HEK293 (cell line): Measurements from ENCODE around the gene LYSMD3.

Source experiments
- BCL11A ChIP-seq: fragments of 450-650 bp; formaldehyde crosslinking; IDR thresholded peaks from 2 replicates; pipeline ENCODE4 v1.5.1; 2016; ENCODE audit warnings: low read depth, missing biosample characterization, missing genetic modification characterization
- GFI1B ChIP-seq: fragments of 450-650 bp; formaldehyde crosslinking; IDR thresholded peaks from 2 replicates; pipeline ENCODE4 v1.5.1; 2016; ENCODE audit warnings: missing biosample characterization, missing genetic modification characterization
- GLIS1 ChIP-seq: fragments of 450-650 bp; formaldehyde crosslinking; IDR thresholded peaks from 2 replicates; pipeline ENCODE4 v1.5.1; 2016; ENCODE audit warnings: missing biosample characterization, missing genetic modification characterization
- MEIS1 ChIP-seq: sonication (generic); formaldehyde crosslinking; IDR thresholded peaks from 2 replicates; pipeline ENCODE4 v1.8.1; 2022; ENCODE audit warnings: missing genetic modification reagents, mild to moderate bottlenecking, borderline replicate concordance
- SALL2 ChIP-seq: fragments of 450-650 bp; formaldehyde crosslinking; IDR thresholded peaks from 2 replicates; pipeline ENCODE4 v1.5.0; 2017; ENCODE audit warnings: missing biosample characterization, mild to moderate bottlenecking, missing genetic modification characterization, borderline replicate concordance
- SETDB1 ChIP-seq: IDR thresholded peaks from one replicate; pipeline ENCODE4 v1.6.1; 2017; ENCODE audit warnings: mild to moderate bottlenecking, low read length, moderate library complexity, mixed read lengths; ENCODE audit not compliant: insufficient read length
- YY2 ChIP-seq: fragments of 450-650 bp; formaldehyde crosslinking; IDR thresholded peaks from 2 replicates; pipeline ENCODE4 v1.5.1; 2016; ENCODE audit warnings: missing biosample characterization, missing genetic modification characterization
- ZBTB49 ChIP-seq: fragments of 450-650 bp; formaldehyde crosslinking; IDR thresholded peaks from 2 replicates; pipeline ENCODE4 v1.5.1; 2016; ENCODE audit warnings: missing biosample characterization, missing genetic modification characterization, low read depth
- ZBTB8A ChIP-seq: fragments of 450-650 bp; formaldehyde crosslinking; IDR thresholded peaks from 2 replicates; pipeline ENCODE4 v1.5.1; 2016; ENCODE audit warnings: missing biosample characterization, missing genetic modification characterization
- ZFP37 ChIP-seq: fragments of 450-650 bp; formaldehyde crosslinking; IDR thresholded peaks from 2 replicates; pipeline ENCODE4 v1.5.1; 2016; ENCODE audit warnings: missing biosample characterization, missing genetic modification characterization
- ZFP41 ChIP-seq: fragments of 450-650 bp; formaldehyde crosslinking; IDR thresholded peaks from 2 replicates; pipeline ENCODE4 v1.5.1; 2016; ENCODE audit warnings: missing biosample characterization, missing genetic modification characterization, borderline replicate concordance
- ZNF148 ChIP-seq: fragments of 450-650 bp; formaldehyde crosslinking; IDR thresholded peaks from 2 replicates; pipeline ENCODE4 v1.5.0; 2017; ENCODE audit warnings: missing biosample characterization, missing genetic modification characterization, borderline replicate concordance
- ZNF155 ChIP-seq: fragments of 450-650 bp; formaldehyde crosslinking; IDR thresholded peaks from 2 replicates; pipeline ENCODE4 v1.5.1; 2016; ENCODE audit warnings: missing biosample characterization, missing genetic modification characterization
- ZNF184 ChIP-seq: fragments of 450-650 bp; IDR thresholded peaks from 2 replicates; pipeline ENCODE4 v1.5.1; 2018; ENCODE audit warnings: missing biosample characterization, mild to moderate bottlenecking, missing genetic modification characterization
- ZNF239 ChIP-seq: fragments of 450-650 bp; formaldehyde crosslinking; IDR thresholded peaks from 2 replicates; pipeline ENCODE4 v1.5.1; 2016; ENCODE audit warnings: missing biosample characterization, missing genetic modification characterization
- ZNF335 ChIP-seq: fragments of 450-650 bp; formaldehyde crosslinking; conservative IDR thresholded peaks from 2 replicates; pipeline ENCODE4 v1.5.1; 2016; ENCODE audit warnings: missing biosample characterization, missing genetic modification characterization
- ZNF513 ChIP-seq: fragments of 450-650 bp; IDR thresholded peaks from 2 replicates; pipeline ENCODE4 v1.5.1; 2018; ENCODE audit warnings: missing biosample characterization, missing genetic modification characterization
- ZNF621 ChIP-seq: fragments of 450-650 bp; formaldehyde crosslinking; IDR thresholded peaks from 2 replicates; pipeline ENCODE4 v1.5.1; 2017; ENCODE audit warnings: missing biosample characterization, missing genetic modification characterization
- ZNF639 ChIP-seq: fragments of 450-650 bp; formaldehyde crosslinking; IDR thresholded peaks from 2 replicates; pipeline ENCODE4 v1.5.1; 2016; ENCODE audit warnings: missing biosample characterization, missing genetic modification characterization
- ZNF654 ChIP-seq: fragments of 450-650 bp; formaldehyde crosslinking; IDR thresholded peaks from 2 replicates; pipeline ENCODE4 v1.5.1; 2016; ENCODE audit warnings: low read depth, missing biosample characterization, missing genetic modification characterization
- ZNF677 ChIP-seq: fragments of 450-650 bp; IDR thresholded peaks from 2 replicates; pipeline ENCODE4 v1.5.0; 2018; ENCODE audit warnings: missing biosample characterization, mild to moderate bottlenecking, missing genetic modification characterization, moderate library complexity
- ZNF837 ChIP-seq: fragments of 450-650 bp; formaldehyde crosslinking; IDR thresholded peaks from 2 replicates; pipeline ENCODE4 v1.5.1; 2016; ENCODE audit warnings: missing biosample characterization, missing genetic modification characterization
- ZNF843 ChIP-seq: fragments of 450-650 bp; formaldehyde crosslinking; IDR thresholded peaks from 2 replicates; pipeline ENCODE4 v1.5.1; 2016; ENCODE audit warnings: missing biosample characterization, missing genetic modification characterization
- TF ChIP-seq, protein P1 (sequence below): fragments of 450-650 bp; formaldehyde crosslinking; IDR thresholded peaks from 2 replicates; pipeline ENCODE4 v1.5.1; 2016; ENCODE audit warnings: missing biosample characterization, missing genetic modification characterization
- TF ChIP-seq, protein P2 (sequence below): fragments of 450-650 bp; formaldehyde crosslinking; optimal IDR thresholded peaks from 2 replicates; pipeline ENCODE3; 2016; ENCODE audit warnings: missing biosample characterization, mild to moderate bottlenecking, missing genetic modification characterization
- TF ChIP-seq, protein P3 (sequence below): fragments of 450-650 bp; formaldehyde crosslinking; IDR thresholded peaks from 2 replicates; pipeline ENCODE4 v1.5.1; 2016; ENCODE audit warnings: missing biosample characterization, missing genetic modification characterization

Gene LYSMD3

GRCh38 chr5:90558344-90559192, 29.2 kb upstream of the LYSMD3 start, which contains the start of gene ADGRV1 (continued):
- TF ChIP-seq SALL2, result no peak
- TF ChIP-seq YY2, result peak; percentile 68
- peak; percentile 63 for TF ChIP-seq ZNF513 (tag by site-specific recombination)
- no peak for TF ChIP-seq ZBTB49 (tag by site-specific recombination)
- peak; percentile 47; the same call in 1 of the 2 replicates for TF ChIP-seq GFI1B
- TF ChIP-seq, protein P1, sequence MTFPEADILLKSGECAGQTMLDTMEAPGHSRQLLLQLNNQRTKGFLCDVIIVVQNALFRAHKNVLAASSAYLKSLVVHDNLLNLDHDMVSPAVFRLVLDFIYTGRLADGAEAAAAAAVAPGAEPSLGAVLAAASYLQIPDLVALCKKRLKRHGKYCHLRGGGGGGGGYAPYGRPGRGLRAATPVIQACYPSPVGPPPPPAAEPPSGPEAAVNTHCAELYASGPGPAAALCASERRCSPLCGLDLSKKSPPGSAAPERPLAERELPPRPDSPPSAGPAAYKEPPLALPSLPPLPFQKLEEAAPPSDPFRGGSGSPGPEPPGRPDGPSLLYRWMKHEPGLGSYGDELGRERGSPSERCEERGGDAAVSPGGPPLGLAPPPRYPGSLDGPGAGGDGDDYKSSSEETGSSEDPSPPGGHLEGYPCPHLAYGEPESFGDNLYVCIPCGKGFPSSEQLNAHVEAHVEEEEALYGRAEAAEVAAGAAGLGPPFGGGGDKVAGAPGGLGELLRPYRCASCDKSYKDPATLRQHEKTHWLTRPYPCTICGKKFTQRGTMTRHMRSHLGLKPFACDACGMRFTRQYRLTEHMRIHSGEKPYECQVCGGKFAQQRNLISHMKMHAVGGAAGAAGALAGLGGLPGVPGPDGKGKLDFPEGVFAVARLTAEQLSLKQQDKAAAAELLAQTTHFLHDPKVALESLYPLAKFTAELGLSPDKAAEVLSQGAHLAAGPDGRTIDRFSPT (tag by site-specific recombination), result no peak
- TF ChIP-seq ZNF184 (tag by site-specific recombination), result peak; percentile 50; the same call in 1 of the 2 replicates
- TF ChIP-seq ZNF335 (tag by site-specific recombination), result peak; percentile 79
- TF ChIP-seq ZNF639 (tag by site-specific recombination), result peak; percentile 79
- no peak for TF ChIP-seq ZNF621
- peak; percentile 85 for TF ChIP-seq GLIS1
- peak; percentile 85 for TF ChIP-seq ZNF843
- peak; percentile 44; the same call in 1 of the 2 replicates for TF ChIP-seq ZNF677
- TF ChIP-seq, protein P2, sequence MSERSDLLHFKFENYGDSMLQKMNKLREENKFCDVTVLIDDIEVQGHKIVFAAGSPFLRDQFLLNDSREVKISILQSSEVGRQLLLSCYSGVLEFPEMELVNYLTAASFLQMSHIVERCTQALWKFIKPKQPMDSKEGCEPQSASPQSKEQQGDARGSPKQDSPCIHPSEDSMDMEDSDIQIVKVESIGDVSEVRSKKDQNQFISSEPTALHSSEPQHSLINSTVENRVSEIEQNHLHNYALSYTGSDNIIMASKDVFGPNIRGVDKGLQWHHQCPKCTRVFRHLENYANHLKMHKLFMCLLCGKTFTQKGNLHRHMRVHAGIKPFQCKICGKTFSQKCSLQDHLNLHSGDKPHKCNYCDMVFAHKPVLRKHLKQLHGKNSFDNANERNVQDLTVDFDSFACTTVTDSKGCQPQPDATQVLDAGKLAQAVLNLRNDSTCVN, result peak; percentile 98
- no peak for TF ChIP-seq ZNF155 (tag by site-specific recombination)
- no peak for TF ChIP-seq MEIS1
- peak; percentile 94 for TF ChIP-seq ZBTB8A
- TF ChIP-seq ZNF837 (tag by site-specific recombination), result no peak
- TF ChIP-seq SETDB1, result no peak
- no peak for TF ChIP-seq ZNF148 (tag by site-specific recombination)
- TF ChIP-seq ZNF654 (tag by site-specific recombination), result no peak
- TF ChIP-seq, protein P3, sequence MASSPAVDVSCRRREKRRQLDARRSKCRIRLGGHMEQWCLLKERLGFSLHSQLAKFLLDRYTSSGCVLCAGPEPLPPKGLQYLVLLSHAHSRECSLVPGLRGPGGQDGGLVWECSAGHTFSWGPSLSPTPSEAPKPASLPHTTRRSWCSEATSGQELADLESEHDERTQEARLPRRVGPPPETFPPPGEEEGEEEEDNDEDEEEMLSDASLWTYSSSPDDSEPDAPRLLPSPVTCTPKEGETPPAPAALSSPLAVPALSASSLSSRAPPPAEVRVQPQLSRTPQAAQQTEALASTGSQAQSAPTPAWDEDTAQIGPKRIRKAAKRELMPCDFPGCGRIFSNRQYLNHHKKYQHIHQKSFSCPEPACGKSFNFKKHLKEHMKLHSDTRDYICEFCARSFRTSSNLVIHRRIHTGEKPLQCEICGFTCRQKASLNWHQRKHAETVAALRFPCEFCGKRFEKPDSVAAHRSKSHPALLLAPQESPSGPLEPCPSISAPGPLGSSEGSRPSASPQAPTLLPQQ (tag by site-specific recombination), result peak; percentile 88
- TF ChIP-seq BCL11A, result no peak
- no peak for TF ChIP-seq ZFP41 (tag by site-specific recombination)
- TF ChIP-seq ZNF239 (tag by site-specific recombination), result 0 out of 2 replicates have a peak, but pooled peaks have one; percentile 54
- TF ChIP-seq ZFP37, result peak; percentile 90; the same call in 1 of the 2 replicates
